ENCODE data around the gene WDR59. TPM values are rescaled to one million over a fixed set of nuclear protein-coding genes. Genes with fewer than 3 reads are reported as not detected.

WDR59 gene
- total and polyA plus RNA-seq, 2 of the 4 experiments (the other 2 are of a cell fraction) = 29.4 to 44.6 TPM

DNA sequence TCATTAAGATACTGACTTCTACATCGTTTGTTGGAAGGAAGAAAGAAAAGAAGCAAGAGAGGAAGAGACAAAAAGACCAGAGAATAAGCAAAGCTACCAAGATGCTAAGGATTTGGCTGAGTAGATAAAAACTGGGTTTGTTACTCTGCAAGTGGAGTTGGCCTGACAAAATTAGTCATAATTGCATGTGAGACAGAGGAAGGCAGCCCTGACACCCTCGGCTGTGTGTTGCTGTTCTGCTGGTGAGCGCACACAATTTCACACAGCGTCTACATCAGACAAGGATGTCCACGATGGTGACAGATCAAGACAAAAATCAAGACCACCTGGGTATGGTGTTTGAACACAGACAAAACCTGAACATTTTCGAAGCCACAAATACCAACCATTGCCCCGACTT, 134.9 kb downstream of the WDR59 start:
- Histone ChIP-seq H3K27ac (ENCODE audit: insufficient read depth, low read length) (no peak overlapping the region), H3K79me1 (ENCODE audit: low read depth in 1 of 2, low read length in 2 of 2) (no peaks in the 10 kb centered on the region), H3K23ac (ENCODE audit: low read depth, low read length) (no peak overlapping the region), H3K18ac (ENCODE audit: low read depth, low read length) (no peak overlapping the region), H3K4me2 (ENCODE audit: low read depth, low read length) (no peak overlapping the region), H3K36me3 (ENCODE audit: control insufficient read depth, insufficient read depth, low read length) (no peaks in the 10 kb centered on the region), H2BK15ac (ENCODE audit: low read depth, low read length) (no peak overlapping the region), H3K9ac (ENCODE audit: low read depth, low read length) (no peak overlapping the region), H3K56ac (ENCODE audit: extremely low read depth, insufficient read depth, low read length) (no peak overlapping the region), H2AK9ac (replicated peaks; ENCODE audit: low read depth, low read length, poor library complexity) (no peak overlapping the region), H4K20me1 (ENCODE audit: insufficient read depth, low read length) (no peaks in the 10 kb centered on the region), H2AFZ (replicated peaks; ENCODE audit: low read length, poor library complexity) (no peak overlapping the region), H3K14ac (replicated peaks; ENCODE audit: low read depth, low read length) (no peak overlapping the region), H4K8ac (ENCODE audit: low read depth in 2 of 2, low read length in 2 of 2) (no peak overlapping the region), H3K9me3 (ENCODE audit: control insufficient read depth, insufficient read depth, low read length) (no peaks in the 10 kb centered on the region), H2BK120ac (ENCODE audit: low read depth, low read length) (no peak overlapping the region), H4K91ac (ENCODE audit: insufficient read depth, low read depth, low read length) (no peak overlapping the region), H2BK20ac (ENCODE audit: low read depth, low read length) (no peak overlapping the region), H3K4me3 (ENCODE audit: insufficient read depth, low read depth, low read length) (no peak overlapping the region), H3K4ac (ENCODE audit: low read depth, low read length) (no peak overlapping the region), H3K27me3 (ENCODE audit: control insufficient read depth, insufficient read depth, low read length) (peaks cover 18% of the 10 kb centered on the region), H3K9me1 (ENCODE audit: insufficient read depth, low read length) (no peaks in the 10 kb centered on the region), H3K4me1 (ENCODE audit: control insufficient read depth, insufficient read depth, low read length) (no peaks in the 10 kb centered on the region), H2AK5ac (ENCODE audit: low read depth, low read length) (no peak overlapping the region), H4K5ac (ENCODE audit: low read depth, low read length) (no peak overlapping the region), H2BK5ac (ENCODE audit: low read depth, low read length, poor library complexity, severe bottlenecking) (no peak overlapping the region)
- TF ChIP-seq MAFK (IDR thresholded peaks at IDR 0.05; ENCODE audit: low read depth, low read length) = no peak
- no peak for TF ChIP-seq RFX5 (IDR thresholded peaks at IDR 0.05; ENCODE audit: low read depth, low read length)
- TF ChIP-seq MAZ (IDR thresholded peaks at IDR 0.05; ENCODE audit: borderline replicate concordance, low read depth, low read length) = no peak
- TF ChIP-seq MXI1 (IDR thresholded peaks at IDR 0.05; ENCODE audit: borderline replicate concordance, low read depth, low read length) = no peak
- no peak for TF ChIP-seq RAD21 (IDR thresholded peaks at IDR 0.05; ENCODE audit: low read length)
- no peak for TF ChIP-seq POLR2A (IDR thresholded peaks at IDR 0.05; ENCODE audit: low read depth, low read length)
- no peak for TF ChIP-seq SMC3 (IDR thresholded peaks at IDR 0.05; ENCODE audit: low read depth, low read length)
- TF ChIP-seq, protein P1, sequence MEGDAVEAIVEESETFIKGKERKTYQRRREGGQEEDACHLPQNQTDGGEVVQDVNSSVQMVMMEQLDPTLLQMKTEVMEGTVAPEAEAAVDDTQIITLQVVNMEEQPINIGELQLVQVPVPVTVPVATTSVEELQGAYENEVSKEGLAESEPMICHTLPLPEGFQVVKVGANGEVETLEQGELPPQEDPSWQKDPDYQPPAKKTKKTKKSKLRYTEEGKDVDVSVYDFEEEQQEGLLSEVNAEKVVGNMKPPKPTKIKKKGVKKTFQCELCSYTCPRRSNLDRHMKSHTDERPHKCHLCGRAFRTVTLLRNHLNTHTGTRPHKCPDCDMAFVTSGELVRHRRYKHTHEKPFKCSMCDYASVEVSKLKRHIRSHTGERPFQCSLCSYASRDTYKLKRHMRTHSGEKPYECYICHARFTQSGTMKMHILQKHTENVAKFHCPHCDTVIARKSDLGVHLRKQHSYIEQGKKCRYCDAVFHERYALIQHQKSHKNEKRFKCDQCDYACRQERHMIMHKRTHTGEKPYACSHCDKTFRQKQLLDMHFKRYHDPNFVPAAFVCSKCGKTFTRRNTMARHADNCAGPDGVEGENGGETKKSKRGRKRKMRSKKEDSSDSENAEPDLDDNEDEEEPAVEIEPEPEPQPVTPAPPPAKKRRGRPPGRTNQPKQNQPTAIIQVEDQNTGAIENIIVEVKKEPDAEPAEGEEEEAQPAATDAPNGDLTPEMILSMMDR (conservative IDR thresholded peaks at IDR 0.05; ENCODE audit: low read depth, low read length) = no peak
- TF ChIP-seq, protein P2, sequence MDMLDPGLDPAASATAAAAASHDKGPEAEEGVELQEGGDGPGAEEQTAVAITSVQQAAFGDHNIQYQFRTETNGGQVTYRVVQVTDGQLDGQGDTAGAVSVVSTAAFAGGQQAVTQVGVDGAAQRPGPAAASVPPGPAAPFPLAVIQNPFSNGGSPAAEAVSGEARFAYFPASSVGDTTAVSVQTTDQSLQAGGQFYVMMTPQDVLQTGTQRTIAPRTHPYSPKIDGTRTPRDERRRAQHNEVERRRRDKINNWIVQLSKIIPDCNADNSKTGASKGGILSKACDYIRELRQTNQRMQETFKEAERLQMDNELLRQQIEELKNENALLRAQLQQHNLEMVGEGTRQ (IDR thresholded peaks at IDR 0.05; ENCODE audit: low read depth, low read length) = no peak
- no peak for TF ChIP-seq NFE2L2 (IDR thresholded peaks at IDR 0.05; ENCODE audit: low read depth, low read length)
- no peak for TF ChIP-seq RCOR1 (IDR thresholded peaks at IDR 0.05; ENCODE audit: insufficient replicate concordance, low read length)
- no peak for TF ChIP-seq BHLHE40 (IDR thresholded peaks at IDR 0.05; ENCODE audit: low read depth, low read length)
- TF ChIP-seq, protein P3, sequence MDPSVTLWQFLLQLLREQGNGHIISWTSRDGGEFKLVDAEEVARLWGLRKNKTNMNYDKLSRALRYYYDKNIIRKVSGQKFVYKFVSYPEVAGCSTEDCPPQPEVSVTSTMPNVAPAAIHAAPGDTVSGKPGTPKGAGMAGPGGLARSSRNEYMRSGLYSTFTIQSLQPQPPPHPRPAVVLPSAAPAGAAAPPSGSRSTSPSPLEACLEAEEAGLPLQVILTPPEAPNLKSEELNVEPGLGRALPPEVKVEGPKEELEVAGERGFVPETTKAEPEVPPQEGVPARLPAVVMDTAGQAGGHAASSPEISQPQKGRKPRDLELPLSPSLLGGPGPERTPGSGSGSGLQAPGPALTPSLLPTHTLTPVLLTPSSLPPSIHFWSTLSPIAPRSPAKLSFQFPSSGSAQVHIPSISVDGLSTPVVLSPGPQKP (IDR thresholded peaks at IDR 0.05; ENCODE audit: borderline replicate concordance, low read depth, low read length) = no peak
- TF ChIP-seq CHD1 (IDR thresholded peaks at IDR 0.05; ENCODE audit: low read depth, low read length) = no peak
- 67% methylated on average over 1 of the region's 7 CpGs; no CpG with 5 or more reads in 1 of the 2 experiments for WGBS, 2 experiments (ENCODE audit: extremely low coverage in 2 of 2, insufficient read length in 1 of 2)
- no TSS peak for BruUV-seq (replicated peaks)
- intact Hi-C loops (cut with micrococcal nuclease) (no loop called here), in situ Hi-C loops (cut with MboI; ENCODE audit: low sequenced_read_pairs) (no loop called here), dilution Hi-C loops (cut with HindIII; ENCODE audit: low sequenced_read_pairs, unreplicated experiment) (no loop called here)
- peak; percentile 6 for DNase-seq
- ChIA-PET POLR2A (ENCODE audit: unreplicated experiment) (no interaction called here), CTCF (no interaction called here)
- 0 out of 2 replicates have a peak, but pooled peaks have one; percentile 21 for ATAC-seq (ENCODE audit: low read depth)

Measured in IMR-90 (cell line).